IPS-18c (cell line): ENCODE measurements around the gene GPHN.
"Not testable (repeated sequence)": the region's sequence is repeated elsewhere in the genome, so short reads cannot be mapped to it uniquely, and the experiment has no call there.

ENCODE experiments used
- H3K4me3 ChIP-seq: 2 replicates; pipeline ENCODE4 v1.7.0; 2013; ENCODE audit warnings: low read depth, mild to moderate bottlenecking, low read length, moderate library complexity; ENCODE audit not compliant: insufficient read depth
- H3K9me3 ChIP-seq: one replicate; pipeline ENCODE4 v1.6.1; 2013; ENCODE audit warnings: mild to moderate bottlenecking, low read length, moderate library complexity; ENCODE audit not compliant: control insufficient read depth, insufficient read depth

Gene GPHN

GRCh38 chr14:66696326-66696725 is 188.4 kb downstream of the GPHN start:
- Histone ChIP-seq H3K9me3 (no peaks in the 10 kb centered on the region), H3K4me3 (no peak overlapping the region)

- Histone ChIP-seq H3K4me3 (no peak overlapping the region), H3K9me3 (no peaks in the 10 kb centered on the region)
Measured at GRCh38 chr14:66698503-66698902, 190.6 kb downstream of the GPHN start.

GRCh38 chr14:66701813-66702212 is 193.9 kb downstream of the GPHN start:
- Histone ChIP-seq H3K4me3 (no peak overlapping the region), H3K9me3 (no peaks in the 10 kb centered on the region)

GRCh38 chr14:66708267-66708666 is 200.3 kb downstream of the GPHN start:
- H3K4me3 ChIP-seq, result no peak overlapping the region
- no peaks in the 10 kb centered on the region for H3K9me3 ChIP-seq

GRCh38 chr14:66709291-66709690 is 201.3 kb downstream of the GPHN start:
- H3K9me3 ChIP-seq, result no peaks in the 10 kb centered on the region
- H3K4me3 ChIP-seq, result no peak overlapping the region

GRCh38 chr14:66714291-66714690 is 206.3 kb downstream of the GPHN start:
- not testable (repeated sequence) for H3K9me3 ChIP-seq, H3K4me3 ChIP-seq

- H3K9me3 ChIP-seq, H3K4me3 ChIP-seq: not testable (repeated sequence)
Measured at GRCh38 chr14:66715313-66715712, 207.4 kb downstream of the GPHN start.

- Histone ChIP-seq H3K9me3 (no peaks in the 10 kb centered on the region), H3K4me3 (no peak overlapping the region)
Measured at GRCh38 chr14:66716227-66716626, 208.3 kb downstream of the GPHN start.

- Histone ChIP-seq H3K4me3 (no peak overlapping the region), H3K9me3 (no peaks in the 10 kb centered on the region)
Measured at GRCh38 chr14:66717561-66718140, 209.7 kb downstream of the GPHN start.

GRCh38 chr14:66724996-66725395 is 217.0 kb downstream of the GPHN start:
- H3K9me3 ChIP-seq, result peaks cover 4% of the 10 kb centered on the region
- H3K4me3 ChIP-seq, result no peak overlapping the region

- not testable (repeated sequence) for H3K9me3 ChIP-seq, H3K4me3 ChIP-seq
Measured at GRCh38 chr14:66731298-66731697, 223.4 kb downstream of the GPHN start.

GRCh38 chr14:66735853-66736252 is 227.9 kb downstream of the GPHN start:
- H3K9me3 ChIP-seq, result peaks cover 3% of the 10 kb centered on the region
- H3K4me3 ChIP-seq, result no peak overlapping the region

GRCh38 chr14:66739826-66740225 is 231.9 kb downstream of the GPHN start:
- Histone ChIP-seq H3K9me3 (no peaks in the 10 kb centered on the region), H3K4me3 (no peak overlapping the region)

GRCh38 chr14:66745078-66745477 is 237.1 kb downstream of the GPHN start:
- no peak overlapping the region for H3K4me3 ChIP-seq
- no peaks in the 10 kb centered on the region for H3K9me3 ChIP-seq

- H3K4me3 ChIP-seq, result no peak overlapping the region
- H3K9me3 ChIP-seq, result no peaks in the 10 kb centered on the region
Measured at GRCh38 chr14:66746316-66747006, 238.5 kb downstream of the GPHN start.

- Histone ChIP-seq H3K4me3 (no peak overlapping the region), H3K9me3 (no peaks in the 10 kb centered on the region)
Measured at GRCh38 chr14:66752109-66752508, 244.2 kb downstream of the GPHN start.

- Histone ChIP-seq H3K9me3 (no peaks in the 10 kb centered on the region), H3K4me3 (no peak overlapping the region)
Measured at GRCh38 chr14:66758031-66758613, 250.2 kb downstream of the GPHN start.

- Histone ChIP-seq H3K9me3 (no peaks in the 10 kb centered on the region), H3K4me3 (no peak overlapping the region)
Measured at GRCh38 chr14:66772146-66772545, 264.2 kb downstream of the GPHN start.
